OCI-LY3 (cell line): Measurements from ENCODE around the gene PRSS50.

ENCODE experiments used
- CTCF ChIP-seq: fragments of 200-600, 300-600 bp; sonication (generic); IDR thresholded peaks from 2 replicates; pipeline ENCODE4 v1.5.1; 2014; ENCODE audit warnings: antibody characterized with exemption, low read length, low read depth
- EZH2phosphoT487 ChIP-seq: fragments of 200-600 bp; shearing (Covaris generic); IDR thresholded peaks from 2 replicates; pipeline ENCODE4 v1.6.1; 2018; ENCODE audit warnings: antibody characterized with exemption, mixed run types, low read depth

DNA sequence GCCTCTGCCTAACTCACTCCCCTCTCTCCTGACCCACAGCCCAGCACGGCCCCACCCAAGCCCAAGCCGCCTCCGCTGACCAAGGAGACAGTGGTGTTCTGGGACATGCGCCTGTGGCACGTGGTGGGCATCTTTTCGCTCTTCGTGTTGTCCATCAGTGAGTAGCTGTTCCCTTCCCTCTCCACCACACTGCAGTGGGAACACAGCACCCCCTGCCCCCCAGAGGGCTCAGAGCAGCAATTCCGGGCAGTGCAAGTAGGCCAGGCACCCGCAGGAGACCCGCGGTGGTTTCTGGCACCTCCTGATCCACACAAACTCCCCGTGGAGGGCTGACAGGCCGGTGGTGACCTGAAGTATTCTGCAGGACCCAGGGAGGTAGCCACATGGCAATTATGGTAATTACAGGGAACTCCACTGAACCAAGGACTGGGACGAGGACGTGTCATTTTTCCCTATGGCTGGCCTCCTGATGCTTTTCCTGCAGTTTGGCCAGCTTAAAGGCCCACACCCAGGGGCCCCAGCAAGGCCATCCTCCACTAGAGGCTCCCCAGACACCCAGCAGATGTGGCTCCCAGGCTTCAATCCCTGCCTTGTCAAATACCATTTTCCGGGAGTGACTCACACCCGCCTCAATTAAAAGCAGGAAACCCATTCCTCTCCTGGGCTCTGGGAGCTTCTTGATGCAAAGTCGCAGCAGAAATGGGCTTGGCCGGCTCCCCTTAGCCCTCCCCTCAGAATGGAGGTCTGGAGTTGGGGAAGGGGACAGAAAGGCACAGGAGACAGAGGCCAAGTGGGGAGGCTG, 11.7 kb downstream of the PRSS50 start:
- TF ChIP-seq EZH2phosphoT487 (no peak), CTCF (no peak)
